GM12891 (cell line): ENCODE data around the gene KRT84.

Experiments
- POLR2A ChIP-seq: IDR thresholded peaks from 2 replicates; pipeline ENCODE4 v1.6.1; 2011; ENCODE audit warnings: low read depth, low read length, control low read depth
- POLR2AphosphoS5 ChIP-seq: IDR thresholded peaks from 2 replicates; pipeline ENCODE4 v1.6.1; 2011; ENCODE audit warnings: low read depth, low read length, control low read depth
- POU2F2 ChIP-seq: IDR thresholded peaks from 2 replicates; pipeline ENCODE4 v1.6.1; 2011; ENCODE audit warnings: low read depth, mild to moderate bottlenecking, control low read depth, low read length, moderate library complexity
- SPI1 ChIP-seq: IDR thresholded peaks from 2 replicates; pipeline ENCODE4 v1.6.1; 2011; ENCODE audit warnings: low read depth, low read length, control low read depth
- TAF1 ChIP-seq: IDR thresholded peaks from 2 replicates; pipeline ENCODE4 v1.6.1; 2011; ENCODE audit warnings: low read depth, low read length, control low read depth

DNA sequence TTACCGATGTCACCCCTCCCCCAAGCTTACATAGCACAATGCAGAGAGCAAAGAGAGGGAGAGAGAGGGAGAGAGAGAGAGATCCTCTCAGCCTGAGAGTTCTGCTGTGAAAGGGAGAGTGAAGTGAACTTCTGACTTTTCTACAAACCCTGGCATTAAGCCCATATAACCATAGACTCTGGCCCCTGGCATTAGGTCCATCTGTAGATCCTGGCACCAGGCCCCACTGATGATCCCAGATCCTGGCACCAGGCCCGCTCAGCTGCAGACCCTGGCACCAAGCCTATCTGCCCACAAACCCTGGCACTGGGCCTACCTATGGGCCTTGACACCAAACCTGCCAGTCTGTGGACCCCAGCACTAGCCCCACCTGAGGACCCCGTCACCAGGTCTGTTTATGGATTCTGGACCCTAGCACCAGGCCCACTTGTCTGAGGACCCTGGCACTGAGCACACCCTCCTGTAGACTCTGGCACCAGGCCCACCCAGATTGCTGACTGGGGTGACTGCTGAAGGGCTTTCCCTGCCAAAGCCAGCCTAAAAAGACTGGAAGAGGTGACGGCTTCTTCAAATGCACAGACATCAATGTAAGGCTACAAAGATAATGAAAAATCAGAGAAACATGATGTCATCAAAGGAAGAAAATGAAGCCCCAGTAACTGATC is 49.7 kb downstream of the KRT84 start:
- TF ChIP-seq POLR2AphosphoS5 (no peak), POLR2A (no peak), SPI1 (no peak), TAF1 (no peak), POU2F2 (no peak)
